ENCODE results near the gene USH1G.

USH1G gene

DNA sequence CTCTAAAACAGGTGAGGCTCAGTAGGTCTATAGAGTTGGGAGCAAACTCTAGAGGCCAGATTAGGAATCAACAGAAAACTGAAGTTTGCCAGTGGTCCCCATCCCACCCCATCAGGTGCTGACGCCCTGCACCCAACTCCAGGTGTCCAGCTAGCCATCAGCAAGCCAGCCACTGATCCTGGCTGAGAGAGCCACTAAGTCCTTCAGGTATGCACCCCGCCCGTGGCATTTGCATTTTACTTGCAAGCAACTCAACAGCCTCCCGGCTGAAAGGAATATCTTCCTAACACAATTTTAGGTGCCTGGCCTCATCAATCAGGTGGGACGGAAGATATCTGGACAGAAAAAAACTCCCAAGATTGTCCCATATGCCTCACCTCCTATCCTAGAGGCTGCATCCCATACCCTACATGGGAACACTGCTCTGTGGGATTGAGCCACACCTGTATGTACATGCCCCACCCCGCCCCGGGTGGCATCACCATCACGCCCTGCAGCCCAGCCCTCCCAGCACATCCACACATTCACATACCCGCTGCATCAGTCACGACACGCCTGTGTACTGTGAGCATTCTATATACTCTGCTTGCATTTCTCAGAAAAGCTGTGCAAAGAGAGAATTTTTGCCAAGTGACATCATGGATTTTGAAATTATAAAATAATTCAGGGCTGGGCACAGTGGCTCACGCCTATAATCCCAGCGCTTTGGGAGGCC, 20.9 kb upstream of the USH1G start:
- TF ChIP-seq, protein P1, sequence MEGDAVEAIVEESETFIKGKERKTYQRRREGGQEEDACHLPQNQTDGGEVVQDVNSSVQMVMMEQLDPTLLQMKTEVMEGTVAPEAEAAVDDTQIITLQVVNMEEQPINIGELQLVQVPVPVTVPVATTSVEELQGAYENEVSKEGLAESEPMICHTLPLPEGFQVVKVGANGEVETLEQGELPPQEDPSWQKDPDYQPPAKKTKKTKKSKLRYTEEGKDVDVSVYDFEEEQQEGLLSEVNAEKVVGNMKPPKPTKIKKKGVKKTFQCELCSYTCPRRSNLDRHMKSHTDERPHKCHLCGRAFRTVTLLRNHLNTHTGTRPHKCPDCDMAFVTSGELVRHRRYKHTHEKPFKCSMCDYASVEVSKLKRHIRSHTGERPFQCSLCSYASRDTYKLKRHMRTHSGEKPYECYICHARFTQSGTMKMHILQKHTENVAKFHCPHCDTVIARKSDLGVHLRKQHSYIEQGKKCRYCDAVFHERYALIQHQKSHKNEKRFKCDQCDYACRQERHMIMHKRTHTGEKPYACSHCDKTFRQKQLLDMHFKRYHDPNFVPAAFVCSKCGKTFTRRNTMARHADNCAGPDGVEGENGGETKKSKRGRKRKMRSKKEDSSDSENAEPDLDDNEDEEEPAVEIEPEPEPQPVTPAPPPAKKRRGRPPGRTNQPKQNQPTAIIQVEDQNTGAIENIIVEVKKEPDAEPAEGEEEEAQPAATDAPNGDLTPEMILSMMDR (IDR thresholded peaks at IDR 0.05), result no peak
- no peak for TF ChIP-seq ZFX (IDR thresholded peaks at IDR 0.05; ENCODE audit: borderline replicate concordance)
- H3K27ac ChIP-seq, result no peak overlapping the region

DNA sequence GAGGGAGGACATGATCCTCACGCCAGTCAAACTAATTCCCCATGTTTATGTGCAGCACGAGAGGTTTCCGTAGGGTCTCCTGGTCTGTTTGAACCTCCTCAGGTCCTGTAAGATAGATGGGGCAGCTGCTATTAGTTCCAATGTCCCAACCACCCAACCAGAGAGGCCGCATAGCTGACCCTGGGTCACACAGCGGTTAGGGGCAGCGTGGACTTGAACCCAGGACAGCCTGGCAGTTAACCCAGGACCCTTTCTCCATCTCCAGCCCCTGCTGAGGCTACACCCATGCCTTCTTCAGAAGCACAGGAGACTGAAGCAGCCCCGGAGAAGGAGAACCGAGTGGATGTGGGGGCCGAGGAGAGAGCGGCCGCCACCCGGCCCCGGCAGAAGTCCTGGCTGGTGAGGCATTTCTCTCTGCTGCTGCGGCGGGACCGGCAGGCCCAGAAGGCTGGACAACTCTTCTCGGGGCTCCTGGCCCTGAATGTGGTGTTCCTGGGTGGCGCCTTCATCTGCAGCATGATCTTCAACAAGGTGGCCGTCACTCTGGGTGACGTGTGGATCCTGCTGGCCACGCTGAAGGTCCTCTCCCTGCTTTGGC, 18.2 kb upstream of the USH1G start:
- H3K27ac ChIP-seq, result no peak overlapping the region
- no peak for TF ChIP-seq ZFX (IDR thresholded peaks at IDR 0.05; ENCODE audit: borderline replicate concordance)
- TF ChIP-seq, protein P1 (IDR thresholded peaks at IDR 0.05), result no peak

DNA sequence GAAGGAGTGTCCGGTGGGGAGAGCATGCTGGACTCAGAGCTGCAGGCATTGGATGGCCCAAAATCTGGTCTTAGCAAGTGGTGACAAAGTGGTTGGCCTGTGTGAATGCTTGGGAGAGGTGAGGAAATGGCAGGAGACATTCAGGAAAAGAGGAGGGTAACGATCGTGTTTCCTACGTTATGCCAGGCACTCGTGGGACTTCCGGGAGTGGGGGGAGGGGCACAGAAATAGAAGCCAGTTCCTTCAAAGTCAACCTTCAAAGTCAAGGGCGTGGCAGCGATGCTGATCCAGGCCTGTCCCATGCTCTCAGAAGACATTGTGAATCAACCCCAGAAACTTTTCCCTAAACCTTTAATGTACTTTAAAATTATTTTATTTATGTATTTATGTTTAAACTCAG, 16.5 kb upstream of the USH1G start:
- no peak for TF ChIP-seq ZFX (IDR thresholded peaks at IDR 0.05; ENCODE audit: borderline replicate concordance)
- TF ChIP-seq, protein P1 (IDR thresholded peaks at IDR 0.05), result no peak
- no peak overlapping the region for H3K27ac ChIP-seq

DNA sequence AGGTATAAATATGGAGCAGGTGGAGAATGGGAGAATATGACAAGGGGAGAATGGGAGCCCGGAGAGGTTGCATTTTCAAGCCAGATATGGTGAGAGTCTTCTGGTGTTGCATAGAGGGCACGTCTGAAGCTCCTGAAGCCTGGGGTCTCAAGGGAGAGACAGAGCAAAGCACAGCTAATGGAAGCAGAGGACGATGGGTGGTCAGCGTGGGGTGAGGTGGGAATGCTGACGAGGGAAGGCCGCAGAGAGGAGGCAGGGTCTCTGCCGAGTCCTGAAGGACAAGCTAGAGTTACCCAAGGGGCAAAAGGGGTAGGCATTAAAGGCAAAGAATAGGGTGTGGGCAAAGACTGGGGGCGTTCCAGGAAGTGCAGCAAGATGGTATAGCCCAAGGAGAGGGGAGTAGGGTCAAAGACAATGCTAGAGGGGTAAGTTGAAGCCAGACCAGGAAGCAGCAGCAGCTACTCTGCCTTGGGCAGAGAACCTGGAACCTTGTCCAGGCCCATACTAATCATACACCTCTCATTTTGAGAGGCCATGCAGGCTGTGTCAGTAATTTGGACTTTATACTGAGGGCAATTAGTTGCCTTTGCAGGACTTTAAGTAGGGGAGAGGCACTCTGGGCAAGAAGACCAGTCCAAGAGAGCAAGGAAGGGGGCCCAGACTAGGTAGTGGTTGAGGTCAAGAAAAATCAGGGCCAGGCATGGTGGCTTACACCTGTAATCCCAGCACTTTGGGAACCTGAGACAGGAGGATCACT, 15.3 kb upstream of the USH1G start:
- H3K27ac ChIP-seq, result no peak overlapping the region
- TF ChIP-seq, protein P1 (IDR thresholded peaks at IDR 0.05), result no peak
- TF ChIP-seq ZFX (IDR thresholded peaks at IDR 0.05; ENCODE audit: borderline replicate concordance), result no peak

DNA sequence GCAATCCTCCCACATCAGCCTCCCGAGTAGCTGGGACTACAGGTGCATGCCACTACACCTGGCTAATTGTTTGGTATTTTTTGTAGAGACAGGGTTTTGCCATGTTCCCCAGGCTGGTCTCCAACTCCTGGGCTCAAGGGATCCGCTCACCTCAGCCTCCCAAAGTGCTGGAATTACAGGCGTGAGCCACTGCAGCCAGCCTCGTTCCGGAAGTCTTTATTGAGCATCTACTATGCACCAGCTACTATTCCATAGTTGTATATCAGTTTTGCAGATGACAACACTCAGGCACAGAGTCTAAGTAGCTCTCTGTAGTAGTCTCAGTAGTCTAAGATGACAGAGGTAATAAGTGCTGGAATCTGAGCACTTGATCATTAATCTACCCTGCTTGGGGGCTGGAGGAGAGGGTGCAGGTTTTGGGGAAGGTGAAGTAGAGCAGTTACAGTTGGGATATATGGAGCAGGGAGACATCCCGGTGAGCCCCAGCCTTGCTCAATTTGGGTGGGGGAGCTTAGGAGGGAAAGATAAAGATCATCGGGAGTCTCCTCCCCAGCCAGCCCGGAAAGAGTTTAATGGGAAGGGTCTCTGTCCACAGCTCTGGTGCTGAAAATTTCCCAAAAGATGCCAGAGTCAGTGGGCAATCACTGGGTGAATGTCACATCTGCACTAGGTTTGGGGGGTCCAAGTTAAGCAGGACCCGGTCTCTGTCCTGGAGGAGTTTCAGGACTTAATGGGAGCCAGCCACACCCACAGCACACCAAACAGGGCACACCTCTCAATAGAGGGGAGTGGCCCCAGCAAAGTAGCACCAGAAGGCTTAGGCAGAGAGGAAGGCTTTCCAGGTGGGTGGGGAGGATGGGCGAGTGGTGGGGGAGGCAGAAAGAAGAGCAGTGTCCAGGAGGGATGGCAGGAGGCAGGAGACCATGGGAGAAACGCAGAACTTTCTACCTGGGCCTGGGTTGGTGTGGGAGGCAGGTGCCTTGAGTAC, 14.3 kb upstream of the USH1G start:
- H3K27ac ChIP-seq, result no peak overlapping the region
- no peak for TF ChIP-seq ZFX (IDR thresholded peaks at IDR 0.05; ENCODE audit: borderline replicate concordance)
- TF ChIP-seq, protein P1 (IDR thresholded peaks at IDR 0.05), result no peak

GRCh38 chr17:74936470-74936799, 13.4 kb upstream of the USH1G start:
- TF ChIP-seq, protein P1 (IDR thresholded peaks at IDR 0.05), result no peak
- no peak for TF ChIP-seq ZFX (IDR thresholded peaks at IDR 0.05; ENCODE audit: borderline replicate concordance)
- no peak overlapping the region for H3K27ac ChIP-seq
